ENCODE measurements around the gene CRTC1.

Gene CRTC1

DNA sequence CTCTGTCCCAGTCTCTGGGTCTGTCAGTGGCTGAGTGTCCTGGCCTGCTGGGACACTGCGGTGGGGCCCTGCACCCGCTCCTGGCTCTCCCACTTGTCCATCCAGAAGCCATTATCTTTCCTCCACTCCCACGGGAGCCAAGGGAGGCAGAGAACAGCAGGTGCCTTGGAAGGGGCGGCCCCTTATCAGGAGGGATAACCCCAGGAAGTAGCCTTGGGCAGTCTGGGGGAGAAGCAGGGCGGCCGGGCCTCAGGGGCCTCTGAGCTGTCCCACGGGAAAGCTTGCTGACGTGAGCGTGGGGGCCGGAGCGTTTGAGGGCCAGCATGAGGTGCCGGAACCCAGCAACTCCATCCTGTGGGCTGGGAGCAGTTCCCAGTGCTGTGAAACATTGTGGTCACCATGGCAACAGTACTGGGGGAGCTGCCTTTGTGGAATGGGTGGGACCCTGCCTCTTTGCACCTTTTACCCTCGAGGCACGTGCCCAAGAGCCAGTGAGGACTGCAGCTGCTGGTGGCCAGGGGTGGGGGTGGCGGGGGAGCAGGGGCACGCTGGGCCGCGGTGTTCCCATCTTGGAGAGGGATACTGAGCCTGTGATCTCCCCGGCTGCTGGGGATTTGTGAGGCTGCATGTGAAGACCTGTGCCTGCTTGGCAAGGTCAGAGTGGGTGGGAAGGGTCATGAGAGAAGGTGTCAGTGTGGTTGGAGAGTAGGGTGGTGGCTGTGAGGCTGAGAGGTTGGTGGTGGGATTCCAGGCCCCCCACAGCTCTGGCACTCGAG lies 25.7 kb upstream of the CRTC1 start:
- Histone ChIP-seq H3K4me2 (ENCODE audit: low read length) (no peak overlapping the region), H3K36me3 (ENCODE audit: control insufficient read depth, low read length) (no peaks in the 10 kb centered on the region), H3K4me3 (ENCODE audit: low read length) (no peak overlapping the region), H4K20me1 (ENCODE audit: control insufficient read depth, insufficient read depth, low read depth, low read length) (0 out of 2 replicates have a peak, but pooled peaks cover 3% of the 10 kb centered on the region), H3K27ac (ENCODE audit: low read depth, low read length) (no peak overlapping the region), H3K9me3 (ENCODE audit: control insufficient read depth, insufficient read depth, low read length) (no peaks in the 10 kb centered on the region), H3K4me1 (ENCODE audit: control insufficient read depth, low read length) (peaks cover 14% of the 10 kb centered on the region), H3K27me3 (ENCODE audit: control insufficient read depth, low read length) (peaks cover 5% of the 10 kb centered on the region; the same call in 1 of the 2 replicates), H3F3A (ENCODE audit: control insufficient read depth, insufficient read depth) (no peaks in the 10 kb centered on the region), H3K79me2 (ENCODE audit: control insufficient read depth, low read length) (peaks cover 2% of the 10 kb centered on the region; the same call in 1 of the 2 replicates), H3K9me2 (replicated peaks; ENCODE audit: control insufficient read depth, low read length) (no peaks in the 10 kb centered on the region)
- TF ChIP-seq, protein P1, sequence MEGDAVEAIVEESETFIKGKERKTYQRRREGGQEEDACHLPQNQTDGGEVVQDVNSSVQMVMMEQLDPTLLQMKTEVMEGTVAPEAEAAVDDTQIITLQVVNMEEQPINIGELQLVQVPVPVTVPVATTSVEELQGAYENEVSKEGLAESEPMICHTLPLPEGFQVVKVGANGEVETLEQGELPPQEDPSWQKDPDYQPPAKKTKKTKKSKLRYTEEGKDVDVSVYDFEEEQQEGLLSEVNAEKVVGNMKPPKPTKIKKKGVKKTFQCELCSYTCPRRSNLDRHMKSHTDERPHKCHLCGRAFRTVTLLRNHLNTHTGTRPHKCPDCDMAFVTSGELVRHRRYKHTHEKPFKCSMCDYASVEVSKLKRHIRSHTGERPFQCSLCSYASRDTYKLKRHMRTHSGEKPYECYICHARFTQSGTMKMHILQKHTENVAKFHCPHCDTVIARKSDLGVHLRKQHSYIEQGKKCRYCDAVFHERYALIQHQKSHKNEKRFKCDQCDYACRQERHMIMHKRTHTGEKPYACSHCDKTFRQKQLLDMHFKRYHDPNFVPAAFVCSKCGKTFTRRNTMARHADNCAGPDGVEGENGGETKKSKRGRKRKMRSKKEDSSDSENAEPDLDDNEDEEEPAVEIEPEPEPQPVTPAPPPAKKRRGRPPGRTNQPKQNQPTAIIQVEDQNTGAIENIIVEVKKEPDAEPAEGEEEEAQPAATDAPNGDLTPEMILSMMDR (IDR thresholded peaks at IDR 0.05; ENCODE audit: low read depth, low read length, poor library complexity, severe bottlenecking), result no peak
- TF ChIP-seq EZH2phosphoT487 (IDR thresholded peaks at IDR 0.05; ENCODE audit: borderline replicate concordance, low read length), result no peak

- Histone ChIP-seq H3K9me2 (replicated peaks; ENCODE audit: control insufficient read depth, low read length) (no peaks in the 10 kb centered on the region), H3K36me3 (ENCODE audit: control insufficient read depth, low read length) (no peaks in the 10 kb centered on the region), H3K9me3 (ENCODE audit: control insufficient read depth, insufficient read depth, low read length) (no peaks in the 10 kb centered on the region), H3K27me3 (ENCODE audit: control insufficient read depth, low read length) (peaks cover 5% of the 10 kb centered on the region; the same call in 1 of the 2 replicates), H4K20me1 (ENCODE audit: control insufficient read depth, insufficient read depth, low read depth, low read length) (0 out of 2 replicates have a peak, but pooled peaks cover 3% of the 10 kb centered on the region), H3K4me3 (ENCODE audit: low read length) (no peak overlapping the region), H3K79me2 (ENCODE audit: control insufficient read depth, low read length) (peaks cover 2% of the 10 kb centered on the region; the same call in 1 of the 2 replicates), H3F3A (ENCODE audit: control insufficient read depth, insufficient read depth) (no peaks in the 10 kb centered on the region), H3K4me2 (ENCODE audit: low read length) (no peak overlapping the region), H3K4me1 (ENCODE audit: control insufficient read depth, low read length) (peaks cover 14% of the 10 kb centered on the region), H3K27ac (ENCODE audit: low read depth, low read length) (no peak overlapping the region)
- TF ChIP-seq, protein P1 (IDR thresholded peaks at IDR 0.05; ENCODE audit: low read depth, low read length, poor library complexity, severe bottlenecking), result no peak
- no peak for TF ChIP-seq EZH2phosphoT487 (IDR thresholded peaks at IDR 0.05; ENCODE audit: borderline replicate concordance, low read length)
Observed at GRCh38 chr19:18658366-18658855, 25.1 kb upstream of the CRTC1 start.

DNA sequence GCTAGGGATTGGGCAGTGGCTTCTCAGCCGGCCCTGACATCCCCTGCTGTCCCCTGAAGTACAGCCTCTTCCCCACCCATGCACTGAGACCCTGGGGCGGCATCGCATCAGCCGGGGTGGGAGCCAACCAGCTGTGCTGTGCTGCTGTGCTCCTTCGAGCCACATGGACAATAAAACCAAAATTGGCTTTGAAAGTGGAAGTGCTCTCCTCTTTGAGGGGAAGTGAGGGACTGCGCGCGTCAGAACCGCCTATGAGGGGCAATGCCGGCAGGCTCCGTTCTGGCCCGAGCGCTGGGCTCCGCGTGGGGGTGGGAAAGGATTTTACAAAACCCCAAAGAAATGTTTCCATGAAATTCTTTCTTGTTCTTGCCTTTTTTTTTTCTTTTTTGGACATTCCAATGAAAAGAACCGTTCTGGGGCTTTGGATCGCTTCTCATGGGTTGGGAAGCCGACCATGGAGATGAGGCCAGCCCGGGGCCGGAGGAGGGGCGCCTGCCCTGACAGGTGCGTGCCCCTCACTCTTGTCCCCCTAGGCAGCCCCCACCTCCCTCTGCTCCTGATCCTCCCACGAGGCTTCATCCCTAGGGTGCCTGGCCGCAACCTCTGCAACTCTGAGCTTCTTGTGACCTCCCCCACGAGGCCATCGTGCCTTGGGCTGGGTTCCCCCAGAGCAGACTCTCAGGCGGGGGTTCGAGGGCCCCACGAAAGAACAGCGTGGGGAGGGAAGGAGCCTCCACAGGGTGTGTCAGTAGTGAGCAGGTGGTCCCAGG lies 24.0 kb upstream of the CRTC1 start:
- H3K4me2 ChIP-seq (ENCODE audit: low read length), result peak overlapping the region; percentile 31
- H3K36me3 ChIP-seq (ENCODE audit: control insufficient read depth, low read length), result no peaks in the 10 kb centered on the region
- no peaks in the 10 kb centered on the region for H3K9me2 ChIP-seq (replicated peaks; ENCODE audit: control insufficient read depth, low read length)
- H3K79me2 ChIP-seq (ENCODE audit: control insufficient read depth, low read length), result peaks cover 2% of the 10 kb centered on the region; the same call in 1 of the 2 replicates
- H3K9me3 ChIP-seq (ENCODE audit: control insufficient read depth, insufficient read depth, low read length), result no peaks in the 10 kb centered on the region
- H3K27me3 ChIP-seq (ENCODE audit: control insufficient read depth, low read length), result peaks cover 5% of the 10 kb centered on the region; the same call in 1 of the 2 replicates
- no peak overlapping the region for H3K4me3 ChIP-seq (ENCODE audit: low read length)
- H3K4me1 ChIP-seq (ENCODE audit: control insufficient read depth, low read length), result peaks cover 14% of the 10 kb centered on the region
- H3F3A ChIP-seq (ENCODE audit: control insufficient read depth, insufficient read depth), result no peaks in the 10 kb centered on the region
- TF ChIP-seq, protein P1 (IDR thresholded peaks at IDR 0.05; ENCODE audit: low read depth, low read length, poor library complexity, severe bottlenecking), result no peak
- no peak for TF ChIP-seq EZH2phosphoT487 (IDR thresholded peaks at IDR 0.05; ENCODE audit: borderline replicate concordance, low read length)
- H4K20me1 ChIP-seq (ENCODE audit: control insufficient read depth, insufficient read depth, low read depth, low read length), result 0 out of 2 replicates have a peak, but pooled peaks cover 3% of the 10 kb centered on the region
- H3K27ac ChIP-seq (ENCODE audit: low read depth, low read length), result no peak overlapping the region

Measured in DOHH2 (cell line).